ENCODE results near the gene OR4B1. TPM values are rescaled to one million over a fixed set of nuclear protein-coding genes. Genes with fewer than 3 reads are reported as not detected.

OR4B1 gene
- total RNA-seq, 1 experiment from 2014 or later = not detected

DNA sequence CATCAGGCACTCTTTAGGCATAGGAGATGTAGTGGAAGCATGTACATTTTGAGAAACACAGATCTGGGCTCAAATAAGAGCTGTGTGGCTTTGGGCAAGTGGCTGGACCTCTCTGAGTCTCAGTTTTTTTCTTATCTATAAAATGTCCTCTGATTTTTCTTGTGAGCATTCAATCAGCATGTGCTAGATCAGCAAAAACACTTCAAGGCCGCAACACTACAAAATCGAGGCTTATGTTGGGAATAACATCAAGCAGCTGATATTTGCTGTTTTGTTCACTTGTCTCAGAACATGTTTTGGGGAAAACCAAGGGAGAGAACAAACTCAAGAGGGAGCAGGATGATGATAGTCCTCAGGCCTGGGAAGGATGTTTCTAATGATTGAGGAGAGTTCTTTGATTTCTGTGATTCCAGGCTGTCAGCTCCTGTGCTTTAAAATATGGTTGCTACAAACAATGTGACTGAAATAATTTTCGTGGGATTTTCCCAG is 46.9 kb downstream of the OR4B1 start, which contains the start of gene OR4X1:
Gene OR4X1 (plus strand): TSS at position 439 of the 489 bp plus-strand sequence. CDS start 0 bp downstream, at position 439.
- Histone ChIP-seq H2BK120ac (ENCODE audit: low read depth, low read length, poor library complexity, severe bottlenecking) (no peak within 1 kb of the TSS), H3K27me3 (ENCODE audit: insufficient read depth, low read length) (no peaks in the 10 kb centered on the region), H4K5ac (ENCODE audit: insufficient read length, low read depth, low read length) (no peak within 1 kb of the TSS), H3K4ac (ENCODE audit: low read depth, low read length) (no peak within 1 kb of the TSS), H3K4me2 (ENCODE audit: insufficient read depth, insufficient read length, low read length) (no peak within 1 kb of the TSS), H3K27ac (ENCODE audit: insufficient read length, low read depth, low read length) (no peak within 1 kb of the TSS), H4K91ac (ENCODE audit: insufficient read length, low read depth, low read length) (no peak within 1 kb of the TSS), H3K18ac (ENCODE audit: insufficient read length, low read depth, low read length) (no peak within 1 kb of the TSS), H3K4me1 (ENCODE audit: insufficient read depth, low read length) (no peaks in the 10 kb centered on the region), H3T11ph (ENCODE audit: low read length) (no peak within 1 kb of the TSS), H2AFZ (ENCODE audit: low read length) (no peak within 1 kb of the TSS), H4K8ac (replicated peaks; ENCODE audit: insufficient read length, low read depth, low read length) (no peak within 1 kb of the TSS), H4K20me1 (ENCODE audit: control insufficient read depth, insufficient read depth, insufficient read length) (no peaks in the 10 kb centered on the region), H2BK12ac (ENCODE audit: insufficient read length, low read depth, low read length) (no peak within 1 kb of the TSS), H3K56ac (ENCODE audit: insufficient read length, low read depth, low read length) (no peak within 1 kb of the TSS), H3K14ac (ENCODE audit: insufficient read depth, low read length) (no peak within 1 kb of the TSS), H2AK5ac (ENCODE audit: insufficient read length, low read length) (no peak within 1 kb of the TSS), H3K9ac (ENCODE audit: extremely low read depth, insufficient read length, low read length) (no peak within 1 kb of the TSS), H3K79me1 (ENCODE audit: insufficient read depth, low read depth, low read length, poor library complexity, severe bottlenecking) (no peaks in the 10 kb centered on the region), H2BK15ac (ENCODE audit: low read depth, low read length) (no peak within 1 kb of the TSS), H3K9me3 (ENCODE audit: control insufficient read depth, low read depth, low read length) (peaks cover 65% of the 10 kb centered on the region), H2BK5ac (ENCODE audit: insufficient read length, low read length) (no peak within 1 kb of the TSS), H3K23me2 (ENCODE audit: insufficient read length, low read depth, low read length, poor library complexity, severe bottlenecking) (no peaks in the 10 kb centered on the region), H3K79me2 (ENCODE audit: insufficient read depth, low read length) (no peaks in the 10 kb centered on the region), H3K23ac (ENCODE audit: insufficient read length, low read depth, low read length) (no peak within 1 kb of the TSS), H2BK20ac (ENCODE audit: low read depth, low read length, poor library complexity, severe bottlenecking) (no peak within 1 kb of the TSS)
- H3K27me3 Mint-ChIP-seq (ENCODE audit: low read depth) = peaks cover 3% of the 10 kb centered on the region
- H3K4me1 Mint-ChIP-seq = no peaks in the 10 kb centered on the region
- H3K9me3 Mint-ChIP-seq = peaks cover 81 to 82% of the 10 kb centered on the region in 2 experiments
- H3K4me3 Mint-ChIP-seq = no peak within 1 kb of the TSS; a peak in 1 of 5 replicates
- no peak within 1 kb of the TSS for H3K27ac Mint-ChIP-seq
- H3K36me3 Mint-ChIP-seq (ENCODE audit: insufficient read depth in 1 of 3, low read depth in 3 of 3) = peaks cover 0 to 26% (median 14%) of the 10 kb centered on the region in 3 experiments; a peak in 5 of 7 replicates
- WGBS (ENCODE audit: extremely low coverage, insufficient read length, low lambda C conversion rate) = no CpG with 5 or more reads among the region's 3 CpGs
- DNase-seq = no peak
- TF ChIP-seq, protein P1, sequence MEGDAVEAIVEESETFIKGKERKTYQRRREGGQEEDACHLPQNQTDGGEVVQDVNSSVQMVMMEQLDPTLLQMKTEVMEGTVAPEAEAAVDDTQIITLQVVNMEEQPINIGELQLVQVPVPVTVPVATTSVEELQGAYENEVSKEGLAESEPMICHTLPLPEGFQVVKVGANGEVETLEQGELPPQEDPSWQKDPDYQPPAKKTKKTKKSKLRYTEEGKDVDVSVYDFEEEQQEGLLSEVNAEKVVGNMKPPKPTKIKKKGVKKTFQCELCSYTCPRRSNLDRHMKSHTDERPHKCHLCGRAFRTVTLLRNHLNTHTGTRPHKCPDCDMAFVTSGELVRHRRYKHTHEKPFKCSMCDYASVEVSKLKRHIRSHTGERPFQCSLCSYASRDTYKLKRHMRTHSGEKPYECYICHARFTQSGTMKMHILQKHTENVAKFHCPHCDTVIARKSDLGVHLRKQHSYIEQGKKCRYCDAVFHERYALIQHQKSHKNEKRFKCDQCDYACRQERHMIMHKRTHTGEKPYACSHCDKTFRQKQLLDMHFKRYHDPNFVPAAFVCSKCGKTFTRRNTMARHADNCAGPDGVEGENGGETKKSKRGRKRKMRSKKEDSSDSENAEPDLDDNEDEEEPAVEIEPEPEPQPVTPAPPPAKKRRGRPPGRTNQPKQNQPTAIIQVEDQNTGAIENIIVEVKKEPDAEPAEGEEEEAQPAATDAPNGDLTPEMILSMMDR (conservative IDR thresholded peaks at IDR 0.05) = no peak

Other genes with a start within 250 kb of the OR4B1 start
- gene PTPRJ, start 236.3 kb upstream of the OR4B1 start, total RNA-seq (2021) = 10.6 and 11.4 TPM in 2 replicates
- gene OR4X2, start 28.3 kb downstream of the OR4B1 start, total RNA-seq (2021) = not detected in 2 replicates
- gene OR4X1, start 47.1 kb downstream of the OR4B1 start, total RNA-seq (2021) = not detected in 2 replicates
- not detected in 2 replicates for gene OR4S1, start 89.4 kb downstream of the OR4B1 start, total RNA-seq (2021)
- gene OR4C3, start 108.1 kb downstream of the OR4B1 start, total RNA-seq (2021) = not detected in 2 replicates
- not detected in 2 replicates for gene OR4C5, start 149.7 kb downstream of the OR4B1 start, total RNA-seq (2021)

Measured in H9 (cell line).